Stimulated activated CD8-positive, alpha-beta memory T cell treated with anti-CD3 and anti-CD28 coated beads, Interleukin-4, amount 100 ng/mL, for 1 hour (primary cell): Measurements from ENCODE around the gene AQP4.

Experiments used
- DNase-seq, 2 donors: peaks; one replicate each; pipeline ENCODE4 v3.0.0-alpha.2; 2020; ENCODE audit warnings: low read depth in 2 of 2, low spot score in 1 of 2

AQP4 gene, protein sequence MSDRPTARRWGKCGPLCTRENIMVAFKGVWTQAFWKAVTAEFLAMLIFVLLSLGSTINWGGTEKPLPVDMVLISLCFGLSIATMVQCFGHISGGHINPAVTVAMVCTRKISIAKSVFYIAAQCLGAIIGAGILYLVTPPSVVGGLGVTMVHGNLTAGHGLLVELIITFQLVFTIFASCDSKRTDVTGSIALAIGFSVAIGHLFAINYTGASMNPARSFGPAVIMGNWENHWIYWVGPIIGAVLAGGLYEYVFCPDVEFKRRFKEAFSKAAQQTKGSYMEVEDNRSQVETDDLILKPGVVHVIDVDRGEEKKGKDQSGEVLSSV

DNA sequence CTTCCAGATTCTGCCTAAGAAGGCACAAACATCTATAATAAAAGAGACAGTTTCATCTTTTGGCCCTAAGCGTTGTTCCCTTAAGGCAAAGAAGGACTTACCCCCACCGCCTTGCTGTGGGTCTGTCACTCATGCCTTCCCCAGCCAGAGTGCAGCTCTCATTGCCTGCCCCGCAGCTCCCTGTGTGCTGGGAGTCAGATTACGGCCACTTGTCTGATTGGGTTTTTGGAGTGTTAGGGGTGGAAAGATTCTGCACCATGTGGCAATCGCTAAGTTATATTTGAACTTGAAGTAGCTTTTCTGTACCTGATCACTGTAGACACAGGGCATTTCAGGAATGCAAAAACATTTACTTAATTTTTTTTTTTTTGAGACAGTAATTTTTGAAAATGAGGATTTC is at the start of gene AQP4:
Gene AQP4, minus strand, starts transcription at position 151 of the 400 bp plus-strand sequence. Its CDS starts 18 bp downstream, at position 133.
- no peak for DNase-seq

DNA sequence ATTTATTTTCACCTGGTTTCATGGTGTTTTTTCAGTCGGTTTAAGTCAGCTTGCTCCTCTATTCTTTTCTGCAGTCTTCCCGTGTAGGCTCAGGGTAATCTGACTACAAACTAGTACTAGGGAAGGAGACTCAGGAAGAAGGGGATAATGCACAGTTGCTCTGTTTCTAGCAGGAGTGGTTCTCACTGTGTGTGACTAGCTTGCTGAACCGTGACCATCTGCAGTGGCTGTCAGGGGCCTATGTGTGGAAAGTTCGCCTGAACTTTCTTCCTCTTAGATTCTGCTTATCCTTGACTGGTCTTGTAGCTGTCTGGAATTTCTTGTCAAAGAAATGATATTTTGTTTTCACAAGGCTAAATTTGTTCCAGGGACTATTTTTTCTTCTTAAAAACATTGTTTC is 46.3 kb upstream of the AQP4 start:
- DNase-seq, result no peak

DNA sequence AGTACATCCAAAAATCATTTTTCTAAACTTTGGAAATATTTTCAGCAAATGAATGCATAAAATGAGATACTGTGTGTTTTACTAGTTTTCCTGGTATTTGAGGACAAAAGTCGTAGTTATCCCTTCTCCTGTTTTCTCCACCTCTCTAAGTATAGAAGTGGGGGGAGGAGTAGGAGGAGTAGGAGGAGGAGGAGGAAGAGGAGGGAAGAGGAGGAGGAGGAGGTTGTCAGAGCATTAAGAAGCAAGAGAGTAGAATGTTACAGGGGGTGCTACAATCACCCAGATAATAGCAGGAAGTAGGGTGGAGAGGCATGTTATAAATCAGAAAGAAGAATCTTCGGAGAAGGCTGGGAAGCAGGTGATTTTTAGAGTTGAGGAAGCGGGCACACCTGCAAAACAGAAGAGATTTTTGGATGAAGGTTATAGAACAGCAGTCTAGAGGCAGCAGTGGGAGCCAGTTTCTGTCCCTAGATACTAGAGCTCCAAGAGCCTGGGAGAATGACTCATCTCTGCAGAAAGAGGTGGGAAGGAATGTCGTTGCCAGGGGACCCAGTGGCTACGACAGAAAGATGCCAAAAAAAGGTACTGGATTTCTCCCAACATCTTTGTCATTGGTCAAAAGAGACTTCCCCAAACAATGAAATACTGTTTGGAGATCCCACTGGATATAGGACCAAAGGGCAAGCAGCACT is 44.2 kb upstream of the AQP4 start:
- DNase-seq, result no peak

DNA sequence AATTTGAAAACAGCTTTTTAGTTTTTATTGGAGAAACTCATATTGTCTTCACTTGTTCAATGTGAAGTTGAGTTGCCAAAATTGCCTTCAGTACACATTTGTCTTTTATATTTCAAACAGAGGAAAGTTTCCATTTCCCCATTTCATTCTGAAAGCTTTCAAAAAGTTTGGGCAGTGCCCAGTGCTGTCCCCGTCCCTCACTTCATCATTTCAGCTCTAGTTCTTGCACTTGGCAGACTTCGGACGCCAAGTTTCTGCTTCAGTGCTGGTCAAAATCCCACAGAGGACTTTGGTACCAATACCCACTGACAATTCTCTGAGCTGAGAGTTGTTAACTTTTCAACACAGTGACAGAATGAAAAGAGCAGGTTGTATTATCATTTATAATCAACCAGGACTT is 43.4 kb upstream of the AQP4 start:
- DNase-seq, result no peak

DNA sequence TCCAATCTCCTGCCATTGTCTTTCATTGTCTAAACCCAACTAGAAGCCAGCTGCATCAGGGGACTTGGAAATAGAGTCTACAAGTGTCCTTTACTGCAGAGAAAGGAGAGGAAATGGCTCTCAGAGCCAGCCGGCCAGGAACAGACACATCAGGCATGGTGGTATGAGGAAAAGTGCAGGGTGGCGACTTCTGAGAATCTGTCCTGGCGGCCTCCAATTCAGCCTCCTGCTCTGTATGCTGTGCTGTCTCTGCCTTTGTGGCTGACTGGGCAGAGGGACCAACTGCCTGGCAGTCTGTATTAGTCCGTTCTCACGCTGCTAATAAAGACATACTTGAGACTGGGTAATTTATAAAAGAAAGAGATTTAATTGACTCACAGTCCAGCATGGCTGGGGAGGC is 36.8 kb upstream of the AQP4 start:
- DNase-seq, result no peak

DNA sequence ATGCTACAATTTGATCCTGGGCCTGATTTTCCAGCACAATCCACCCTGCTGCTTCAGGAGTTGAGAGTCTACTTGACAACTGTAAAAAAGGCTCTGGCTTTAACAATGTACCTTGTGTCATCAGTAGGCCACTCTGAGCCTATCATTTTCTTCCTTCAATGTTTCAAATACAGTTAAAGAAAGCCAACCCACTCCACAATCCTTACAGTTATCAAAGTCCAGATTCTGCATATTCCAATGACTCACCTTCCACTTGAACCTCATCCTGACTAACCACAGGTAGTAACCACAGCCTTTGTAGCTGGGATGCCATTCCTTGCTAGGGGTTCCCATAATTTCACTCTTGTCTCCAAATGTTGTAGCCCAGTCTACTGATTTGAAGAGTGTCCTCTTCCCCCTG is 35.5 kb upstream of the AQP4 start:
- DNase-seq, result no peak

DNA sequence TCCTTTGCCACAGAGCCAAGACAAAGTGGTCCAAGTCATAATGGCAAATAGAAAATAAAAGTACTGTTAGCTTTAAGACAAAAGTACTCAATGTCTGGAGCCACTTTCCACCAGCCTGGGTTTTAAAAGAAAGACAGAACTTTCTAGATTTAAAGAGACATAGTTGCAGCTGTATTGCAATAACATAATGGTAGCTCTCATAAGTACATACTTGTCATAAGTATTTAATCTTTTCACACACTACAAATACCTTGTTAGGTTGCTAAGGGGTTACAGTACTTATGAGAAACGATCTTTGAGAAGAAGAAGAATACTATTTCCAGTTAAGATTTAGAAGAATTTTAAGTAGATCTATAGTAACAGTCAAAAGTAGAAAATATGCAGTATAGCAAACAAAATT is 28.9 kb upstream of the AQP4 start:
- DNase-seq, result no peak

DNA sequence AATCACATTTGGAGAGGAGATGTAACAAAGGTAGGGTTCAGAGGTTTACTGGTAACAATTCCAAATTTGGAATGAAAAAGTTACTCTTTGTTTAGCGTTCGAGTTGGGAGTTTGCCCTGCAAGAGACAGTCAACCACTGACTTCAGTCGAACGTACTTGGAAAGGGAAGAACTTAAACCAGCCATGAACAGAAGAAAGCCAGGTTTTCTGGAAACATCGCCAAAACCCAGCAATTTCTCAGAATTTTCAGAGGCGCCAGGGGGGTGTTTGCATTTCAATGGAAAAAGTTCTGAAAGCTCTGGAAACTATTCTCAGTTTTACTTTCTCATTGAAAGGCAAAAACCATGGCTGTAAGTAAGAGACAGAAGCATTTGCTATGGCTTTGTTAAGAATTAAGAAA is 28.5 kb upstream of the AQP4 start:
- DNase-seq, result no peak

DNA sequence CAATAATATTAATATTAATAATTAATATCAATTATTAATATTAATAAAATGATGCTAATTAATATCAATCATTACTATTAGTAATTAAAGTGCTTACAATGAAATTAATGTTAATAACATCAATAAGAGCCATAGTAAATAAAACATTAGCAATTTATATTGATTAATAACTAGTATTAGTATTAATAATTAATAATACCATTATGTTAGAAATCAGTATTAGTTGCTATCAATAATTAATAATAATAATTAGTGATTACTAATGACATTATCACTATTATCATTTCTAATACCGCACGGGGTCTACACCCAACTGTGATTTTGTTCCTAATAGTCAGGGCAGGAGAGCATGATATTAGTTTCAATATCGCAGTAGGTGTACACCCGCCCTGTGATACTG is 22.8 kb upstream of the AQP4 start:
- no peak for DNase-seq

DNA sequence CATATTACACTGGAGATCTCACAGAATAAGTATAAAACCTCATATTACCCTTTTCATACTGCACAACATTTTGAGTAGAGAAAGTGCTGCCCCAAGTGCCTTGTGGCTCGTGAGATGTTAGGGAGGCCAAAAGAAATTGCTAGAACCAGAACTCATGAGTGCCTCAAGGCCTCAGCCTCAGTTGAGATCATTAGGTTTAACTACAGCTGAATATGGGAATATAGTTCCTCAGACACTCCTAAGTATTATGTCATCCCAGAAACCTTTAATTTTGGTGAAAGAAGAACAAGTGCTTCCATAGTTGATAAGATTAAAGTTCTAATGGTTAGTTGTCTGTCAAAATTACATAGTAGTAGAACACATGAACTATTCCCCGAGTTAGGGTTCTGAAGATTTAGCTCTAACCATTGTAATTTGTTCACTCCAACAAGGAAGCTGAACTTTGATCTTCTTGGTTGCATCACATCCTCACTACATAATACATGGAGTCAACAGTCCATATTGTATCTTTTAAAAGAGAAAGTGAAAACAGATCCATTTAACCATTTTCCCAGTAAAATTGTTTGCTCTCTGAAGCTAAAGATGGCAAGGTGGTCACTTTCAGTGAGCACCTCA is 9.6 kb upstream of the AQP4 start:
- DNase-seq, result no peak

DNA sequence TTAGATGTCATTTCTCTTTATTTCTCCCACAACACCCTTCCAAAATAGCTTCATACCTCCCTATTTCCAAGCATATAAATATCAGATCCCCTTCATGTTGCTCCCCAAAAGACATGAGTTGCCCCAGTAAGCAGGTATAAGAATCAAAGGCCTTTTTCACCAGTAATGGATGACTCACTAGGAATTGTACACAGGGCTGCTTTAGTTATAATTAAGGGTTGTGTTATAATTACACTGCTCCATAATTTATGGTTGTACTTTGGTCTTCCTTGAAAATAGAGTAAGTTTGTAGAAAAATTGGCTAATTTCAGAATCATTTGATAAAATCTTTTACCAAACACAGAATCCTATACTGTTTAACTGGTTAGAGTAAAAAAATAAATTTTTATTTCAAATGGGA is 8.8 kb upstream of the AQP4 start:
- no peak for DNase-seq

DNA sequence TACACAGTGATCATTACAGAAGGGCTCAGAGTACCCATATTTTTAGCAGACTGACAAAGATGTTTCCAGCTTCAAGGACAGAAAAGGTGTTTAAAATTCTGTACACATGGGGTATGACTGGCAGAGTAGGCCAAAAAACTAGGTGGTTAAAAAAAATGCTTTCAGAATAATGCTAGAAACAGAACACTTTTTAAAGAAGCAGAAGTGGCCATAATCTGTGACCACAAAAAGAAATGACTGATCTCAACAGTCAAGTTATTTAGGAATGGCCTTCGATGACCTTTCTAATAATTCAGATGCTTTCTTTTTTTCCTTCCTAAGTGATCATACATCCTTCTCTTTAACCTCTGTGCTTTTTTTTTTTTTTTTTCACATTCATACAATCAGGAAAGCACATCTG is 4.1 kb upstream of the AQP4 start:
- no peak for DNase-seq

DNA sequence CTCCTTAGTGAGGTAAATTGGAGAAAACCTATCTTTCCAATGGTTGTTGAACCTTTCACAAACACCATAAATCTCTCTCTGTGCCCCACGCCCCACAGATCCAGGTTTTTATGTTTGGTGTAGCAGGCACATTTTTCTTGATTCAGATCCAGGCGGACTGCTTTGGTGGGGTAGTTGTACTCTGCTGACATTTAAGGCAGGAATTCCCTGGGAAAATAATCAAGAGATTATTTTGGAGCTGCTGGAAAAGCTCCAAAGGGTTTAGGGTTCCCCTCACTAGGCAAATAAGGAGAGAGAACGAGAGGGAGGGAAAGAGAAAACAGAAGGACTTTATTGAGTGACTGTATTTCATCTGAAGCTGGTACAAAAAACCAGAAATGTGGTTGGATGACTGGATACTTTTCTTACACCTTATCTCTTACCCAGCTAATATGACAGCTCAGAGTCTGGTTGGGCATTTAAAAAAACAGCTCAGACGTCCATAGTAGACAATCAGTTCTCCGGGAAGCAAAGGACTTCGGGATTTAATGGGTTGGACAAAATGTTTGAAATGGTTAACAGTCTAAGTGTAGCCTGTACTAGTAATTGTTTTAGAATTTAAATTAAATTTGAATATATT is 3.6 kb upstream of the AQP4 start:
- no peak for DNase-seq

DNA sequence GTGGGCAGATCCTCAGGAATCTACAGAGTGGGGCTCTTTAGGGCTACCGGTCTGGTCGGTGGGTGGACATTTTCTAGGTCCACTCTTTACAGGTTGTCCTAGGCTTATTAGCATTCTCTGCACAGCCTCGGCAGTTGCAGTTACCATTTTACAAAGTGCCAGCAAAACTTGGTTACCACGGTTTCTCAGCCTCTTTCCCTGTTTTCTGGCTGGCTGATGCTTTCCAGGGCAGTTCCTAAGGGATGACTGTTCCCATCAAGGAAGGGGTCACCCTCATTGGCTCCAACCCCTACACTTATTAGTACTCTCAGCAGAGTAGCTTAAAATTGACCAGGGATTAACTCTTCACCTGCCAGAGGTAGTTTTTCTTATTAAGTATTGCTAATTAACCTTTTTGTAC is 2.0 kb upstream of the AQP4 start:
- DNase-seq, result no peak

DNA sequence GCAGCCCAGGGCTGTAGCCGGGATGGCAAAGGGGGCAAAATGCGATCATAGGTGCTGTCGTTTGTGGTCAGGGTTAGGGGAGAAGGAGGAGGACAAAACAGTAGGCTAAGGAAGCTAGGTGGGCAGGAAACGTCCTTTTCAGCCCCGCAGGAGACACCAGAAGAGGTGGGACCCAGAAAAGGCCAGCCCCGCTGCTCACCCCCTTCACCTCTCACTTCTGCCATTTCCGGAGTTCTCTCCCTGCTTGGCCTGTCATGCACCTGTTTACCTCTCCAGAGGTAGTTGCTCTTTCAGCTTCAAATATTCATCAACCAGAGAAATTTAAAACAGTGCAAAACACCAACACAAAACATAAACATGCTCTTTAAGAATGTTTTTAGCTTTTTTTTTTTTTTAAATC is 849 bp downstream of the AQP4 start:
- no peak for DNase-seq

DNA sequence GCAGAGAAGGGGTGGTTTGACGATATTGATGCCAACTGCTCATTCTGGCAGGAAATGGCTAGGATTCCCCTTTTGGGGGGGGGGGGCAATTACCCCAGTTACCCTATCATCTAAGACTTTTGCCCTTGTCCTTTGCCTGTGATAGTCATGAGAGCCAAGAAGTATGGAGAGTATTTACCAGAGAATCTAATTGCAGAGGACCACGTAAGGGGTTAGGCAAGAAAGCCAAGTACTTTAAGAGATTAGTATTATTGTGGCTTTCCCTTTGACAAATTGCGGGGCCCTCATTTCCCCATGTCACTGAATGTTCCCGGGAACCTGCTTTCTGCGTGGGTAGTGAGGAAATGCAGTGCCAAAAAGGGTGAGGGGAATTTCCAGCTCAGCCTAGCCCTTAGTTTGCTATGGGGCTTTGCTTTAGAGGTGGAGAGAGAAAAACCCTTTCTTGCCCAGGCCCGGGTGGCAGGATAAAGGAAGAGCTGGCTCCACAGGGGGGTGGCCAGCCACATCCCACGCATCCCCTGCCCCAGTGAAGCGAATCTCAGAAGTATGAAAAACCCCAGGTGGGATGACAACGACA is 1.5 kb downstream of the AQP4 start:
- DNase-seq, result no peak

DNA sequence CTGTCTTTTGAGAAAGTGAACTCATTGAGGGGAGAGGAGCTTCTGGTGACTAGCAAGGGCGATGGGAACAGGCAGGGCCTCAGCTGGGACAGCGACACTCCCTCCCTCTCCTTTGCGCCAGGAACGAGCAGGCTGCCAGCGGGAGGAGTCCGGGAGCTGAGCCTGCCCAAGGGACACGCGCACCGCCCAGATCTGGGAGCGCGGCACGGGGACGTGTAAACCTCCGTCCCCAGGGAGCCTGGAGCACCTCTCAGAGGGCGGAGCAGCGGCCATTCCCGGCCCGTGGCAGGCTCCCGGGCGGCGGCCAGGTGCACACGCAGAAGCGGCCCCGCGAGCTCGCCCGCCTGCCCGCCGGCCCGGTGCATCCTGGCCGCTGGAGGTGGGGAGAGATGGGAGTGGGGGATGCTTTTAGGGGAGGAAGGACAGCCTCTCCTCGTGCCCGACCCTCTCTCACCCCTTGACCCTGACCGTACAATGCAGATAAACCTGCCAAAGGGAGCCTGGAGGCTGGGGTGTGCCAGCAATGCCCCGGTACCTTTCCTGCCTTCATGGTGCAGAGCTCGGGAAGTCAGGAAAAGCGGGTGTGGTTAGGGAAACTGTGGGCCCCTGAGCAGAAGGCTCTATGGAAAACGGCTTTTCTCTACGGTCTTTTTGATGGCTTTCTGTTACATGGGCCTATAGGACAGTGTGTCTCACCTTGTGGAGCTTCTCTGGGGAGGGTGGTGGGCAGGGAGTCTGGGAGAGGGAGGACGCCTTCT is 2.2 kb downstream of the AQP4 start:
- no peak for DNase-seq

DNA sequence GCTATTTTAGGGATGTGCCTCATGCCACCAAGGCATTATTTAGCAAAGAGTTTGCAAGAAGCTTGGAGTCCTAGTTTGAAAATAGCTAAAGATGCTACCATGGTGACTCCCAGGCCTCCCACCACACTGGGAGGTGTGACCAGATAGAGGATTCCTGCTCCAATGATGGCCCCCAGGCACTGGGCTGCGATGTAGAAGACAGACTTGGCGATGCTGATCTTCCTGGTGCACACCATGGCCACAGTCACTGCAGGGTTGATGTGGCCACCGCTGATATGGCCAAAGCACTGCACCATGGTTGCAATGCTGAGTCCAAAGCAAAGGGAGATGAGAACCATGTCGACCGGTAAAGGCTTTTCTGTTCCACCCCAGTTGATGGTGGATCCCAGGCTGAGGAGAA is 3.4 kb downstream of the AQP4 start:
- DNase-seq, result no peak

DNA sequence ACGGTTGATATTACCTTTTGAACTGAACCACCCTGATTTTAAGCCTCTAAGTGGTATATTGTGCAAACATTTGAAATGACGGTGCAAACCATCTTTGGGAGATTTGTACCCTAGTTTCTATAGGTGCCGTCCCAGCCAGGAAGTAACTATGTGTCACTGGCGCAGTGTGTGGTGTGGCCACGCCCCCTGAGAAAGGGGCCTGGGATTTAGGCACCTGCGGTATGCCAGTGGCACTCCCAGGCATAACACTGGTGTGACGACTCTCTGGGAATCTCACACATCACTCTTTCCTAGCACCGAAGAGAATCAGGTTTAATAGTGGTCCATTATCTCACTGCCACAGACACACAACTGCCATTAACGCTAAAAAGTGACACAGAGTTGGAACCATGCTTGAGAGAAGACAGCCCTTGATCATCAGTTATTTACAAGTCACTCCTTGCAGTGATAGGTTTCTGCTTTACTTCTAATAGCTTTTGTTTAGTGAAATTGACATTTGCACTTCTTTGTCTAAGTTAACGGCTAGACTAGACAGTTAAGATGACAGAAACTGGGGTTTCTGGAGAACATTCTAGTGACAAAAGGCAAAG is 11.1 kb downstream of the AQP4 start:
- DNase-seq, result no peak

DNA sequence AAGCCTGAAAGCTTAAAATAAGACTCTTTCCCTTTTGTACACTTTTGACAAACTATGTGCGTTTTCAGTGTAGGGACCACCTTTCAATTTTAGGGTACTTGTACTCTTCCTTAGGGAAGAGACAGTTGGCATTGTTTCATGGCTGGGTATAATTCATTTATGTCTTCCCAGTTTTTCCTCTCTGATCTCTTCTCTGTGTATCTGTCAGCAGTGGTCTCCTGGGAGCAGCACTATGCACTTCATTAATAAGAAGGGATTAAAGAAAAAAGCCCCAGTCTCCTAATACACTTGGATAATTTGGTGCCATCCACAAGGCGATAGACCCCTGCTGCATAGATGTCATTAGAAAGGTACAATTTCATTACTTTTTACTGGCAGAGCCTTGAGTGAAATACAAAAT is 12.1 kb downstream of the AQP4 start:
- no peak for DNase-seq

DNA sequence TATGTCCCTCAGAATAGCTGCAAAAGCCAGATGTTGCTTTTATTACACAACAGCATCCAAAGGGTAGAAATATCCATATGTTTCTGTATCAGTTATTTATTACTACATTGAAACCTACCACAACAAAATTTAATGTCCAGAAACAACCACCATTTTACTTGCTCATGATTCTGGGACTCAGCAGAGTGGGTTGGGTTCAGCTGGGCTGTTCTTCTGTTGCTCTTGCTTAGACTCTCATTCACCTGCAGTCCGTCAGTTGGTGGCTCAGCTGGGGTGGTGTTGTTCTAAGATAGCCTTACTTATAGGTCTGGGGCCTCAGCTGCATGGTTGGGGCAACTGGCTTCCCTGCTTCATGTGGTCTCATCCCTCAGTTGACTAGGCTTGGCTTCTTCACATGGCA is 21.7 kb downstream of the AQP4 start:
- DNase-seq, result no peak
